ENCODE measurements around the gene CACNA1C. TPM values are rescaled to one million over a fixed set of nuclear protein-coding genes. Genes with fewer than 3 reads are reported as not detected.
A peak's percentile ranks its signal among the peaks of the same experiment; 100 is the strongest.

CACNA1C gene
- total RNA-seq, 1 donor from 2014 or later, result 11.7 TPM

- Mint-ChIP-seq H3K4me3 (ENCODE audit: low read depth) (no peak overlapping the region), H3K27me3 (peaks cover 30% of the 10 kb centered on the region), H3K9me3 (ENCODE audit: low read depth) (no peaks in the 10 kb centered on the region), H3K4me1 (ENCODE audit: low read depth) (no peaks in the 10 kb centered on the region), H3K27ac (no peak overlapping the region), H3K36me3 (ENCODE audit: insufficient read depth) (no peaks in the 10 kb centered on the region)
- TF ChIP-seq, protein P1, sequence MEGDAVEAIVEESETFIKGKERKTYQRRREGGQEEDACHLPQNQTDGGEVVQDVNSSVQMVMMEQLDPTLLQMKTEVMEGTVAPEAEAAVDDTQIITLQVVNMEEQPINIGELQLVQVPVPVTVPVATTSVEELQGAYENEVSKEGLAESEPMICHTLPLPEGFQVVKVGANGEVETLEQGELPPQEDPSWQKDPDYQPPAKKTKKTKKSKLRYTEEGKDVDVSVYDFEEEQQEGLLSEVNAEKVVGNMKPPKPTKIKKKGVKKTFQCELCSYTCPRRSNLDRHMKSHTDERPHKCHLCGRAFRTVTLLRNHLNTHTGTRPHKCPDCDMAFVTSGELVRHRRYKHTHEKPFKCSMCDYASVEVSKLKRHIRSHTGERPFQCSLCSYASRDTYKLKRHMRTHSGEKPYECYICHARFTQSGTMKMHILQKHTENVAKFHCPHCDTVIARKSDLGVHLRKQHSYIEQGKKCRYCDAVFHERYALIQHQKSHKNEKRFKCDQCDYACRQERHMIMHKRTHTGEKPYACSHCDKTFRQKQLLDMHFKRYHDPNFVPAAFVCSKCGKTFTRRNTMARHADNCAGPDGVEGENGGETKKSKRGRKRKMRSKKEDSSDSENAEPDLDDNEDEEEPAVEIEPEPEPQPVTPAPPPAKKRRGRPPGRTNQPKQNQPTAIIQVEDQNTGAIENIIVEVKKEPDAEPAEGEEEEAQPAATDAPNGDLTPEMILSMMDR (IDR thresholded peaks at IDR 0.05; ENCODE audit: unreplicated experiment), result no peak
- DNase-seq (ENCODE audit: low spot score, unreplicated experiment), result no peak
These were observed 556.2 kb downstream of the CACNA1C start for GRCh38 chr12:2609020-2609419.

- Mint-ChIP-seq H3K36me3 (ENCODE audit: insufficient read depth) (no peaks in the 10 kb centered on the region), H3K27me3 (peaks cover 39% of the 10 kb centered on the region), H3K9me3 (ENCODE audit: low read depth) (no peaks in the 10 kb centered on the region), H3K27ac (no peak overlapping the region), H3K4me1 (ENCODE audit: low read depth) (no peaks in the 10 kb centered on the region), H3K4me3 (ENCODE audit: low read depth) (no peak overlapping the region)
- DNase-seq (ENCODE audit: low spot score, unreplicated experiment), result no peak
- TF ChIP-seq, protein P1 (IDR thresholded peaks at IDR 0.05; ENCODE audit: unreplicated experiment), result no peak
These were observed 557.6 kb downstream of the CACNA1C start for GRCh38 chr12:2610358-2610757.

- peaks cover 37% of the 10 kb centered on the region for H3K27me3 Mint-ChIP-seq
- H3K36me3 Mint-ChIP-seq (ENCODE audit: insufficient read depth), result no peaks in the 10 kb centered on the region
- H3K4me3 Mint-ChIP-seq (ENCODE audit: low read depth), result no peak overlapping the region
- H3K4me1 Mint-ChIP-seq (ENCODE audit: low read depth), result no peaks in the 10 kb centered on the region
- no peak for DNase-seq (ENCODE audit: low spot score, unreplicated experiment)
- TF ChIP-seq, protein P1 (IDR thresholded peaks at IDR 0.05; ENCODE audit: unreplicated experiment), result no peak
- no peaks in the 10 kb centered on the region for H3K9me3 Mint-ChIP-seq (ENCODE audit: low read depth)
- H3K27ac Mint-ChIP-seq, result no peak overlapping the region
These were observed 560.7 kb downstream of the CACNA1C start for GRCh38 chr12:2613326-2614073.

DNA sequence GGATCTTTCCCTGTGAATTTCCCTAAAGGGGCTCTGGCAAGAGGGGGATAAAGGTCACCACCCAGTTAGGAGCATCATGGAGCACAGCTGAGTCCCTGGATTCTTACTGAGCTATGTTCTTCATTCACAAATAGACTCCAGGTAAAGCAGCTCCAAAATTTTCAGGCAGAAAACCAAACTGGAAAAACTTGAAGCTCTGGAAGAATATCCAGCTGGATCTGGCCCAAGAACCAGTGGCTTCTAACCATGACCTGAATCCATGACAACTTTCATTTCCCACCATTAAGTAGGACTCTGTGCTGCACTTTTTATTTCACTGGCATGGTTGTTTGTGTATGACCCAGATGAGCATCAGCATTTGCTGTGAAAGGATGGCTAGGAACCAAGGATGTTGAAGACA, 561.6 kb downstream of the CACNA1C start:
- peaks cover 33% of the 10 kb centered on the region for H3K27me3 Mint-ChIP-seq
- no peak overlapping the region for H3K4me3 Mint-ChIP-seq (ENCODE audit: low read depth)
- H3K36me3 Mint-ChIP-seq (ENCODE audit: insufficient read depth), result no peaks in the 10 kb centered on the region
- H3K4me1 Mint-ChIP-seq (ENCODE audit: low read depth), result no peaks in the 10 kb centered on the region
- H3K27ac Mint-ChIP-seq, result no peak overlapping the region
- DNase-seq (ENCODE audit: low spot score, unreplicated experiment), result no peak
- TF ChIP-seq, protein P1 (IDR thresholded peaks at IDR 0.05; ENCODE audit: unreplicated experiment), result no peak
- no peaks in the 10 kb centered on the region for H3K9me3 Mint-ChIP-seq (ENCODE audit: low read depth)

GRCh38 chr12:2615665-2616402, 563.0 kb downstream of the CACNA1C start:
- H3K36me3 Mint-ChIP-seq (ENCODE audit: insufficient read depth), result no peaks in the 10 kb centered on the region
- no peak for DNase-seq (ENCODE audit: low spot score, unreplicated experiment)

More at GRCh38 chr12:2615665-2616402, 563.0 kb downstream of the CACNA1C start:
- H3K4me3 Mint-ChIP-seq (ENCODE audit: low read depth), result no peak overlapping the region
- TF ChIP-seq, protein P1 (IDR thresholded peaks at IDR 0.05; ENCODE audit: unreplicated experiment), result no peak
- H3K9me3 Mint-ChIP-seq (ENCODE audit: low read depth), result no peaks in the 10 kb centered on the region
- H3K27ac Mint-ChIP-seq, result peak overlapping the region; percentile 30
- H3K27me3 Mint-ChIP-seq, result peaks cover 35% of the 10 kb centered on the region
- H3K4me1 Mint-ChIP-seq (ENCODE audit: low read depth), result no peaks in the 10 kb centered on the region

All from progenitor cell of endocrine pancreas (in vitro differentiated cells).